K562 (cell line): ENCODE measurements around the gene RNF224. TPM values are rescaled to one million over a fixed set of nuclear protein-coding genes. Genes with fewer than 3 reads are reported as not detected.

ENCODE experiments used
- CREB1 ChIP-seq, 2 experiments: sonication (generic) in 1 of 2; formaldehyde crosslinking in 1 of 2; IDR thresholded peaks; 2 replicates each; pipeline versions ENCODE4 v1.6.1 to v1.8.0; 2012 to 2022; ENCODE audit warnings: inconsistent platforms in 1 of 2, mild to moderate bottlenecking in 1 of 2, missing genetic modification reagents in 1 of 2, moderate library complexity in 1 of 2
- MCM3 ChIP-seq: fragments of 450-650 bp; IDR thresholded peaks from 2 replicates; pipeline ENCODE4 v1.6.1; 2016
- RBM15 ChIP-seq: fragments of 200-400 bp; formaldehyde crosslinking; IDR thresholded peaks from 2 replicates; pipeline ENCODE4 v1.6.1; 2018; ENCODE audit warnings: mild to moderate bottlenecking, low read length, moderate library complexity; ENCODE audit not compliant: insufficient read depth
- THRAP3 ChIP-seq: fragments of 450-650 bp; IDR thresholded peaks from 2 replicates; pipeline ENCODE4 v1.6.1; 2016; ENCODE audit warnings: mild to moderate bottlenecking, inconsistent platforms, borderline replicate concordance
- ZBTB33 ChIP-seq: sonication (generic); formaldehyde crosslinking; IDR thresholded peaks from 2 replicates; pipeline ENCODE4 v1.8.1; 2023; ENCODE audit warnings: mild to moderate bottlenecking, missing genetic modification reagents
- ZBTB43 ChIP-seq: sonication (generic); formaldehyde crosslinking; IDR thresholded peaks from 2 replicates; pipeline ENCODE4 v1.8.0; 2023; ENCODE audit warnings: mild to moderate bottlenecking, missing genetic modification reagents
- polyA plus RNA-seq, 8 experiments: library from polyadenylated mRNA; depleted of rRNA in 4 of 8; stranded (reverse) in 5 of 8; unstranded in 3 of 8; fragments of >200 nt; fragmentation: Nextera tagmentation in 2 of 8; fragmentation: Illumina TruSeq in 1 of 8; extraction: Ambion mirVana in 2 of 8; extraction: Trizol in 1 of 8; gene quantifications; 2 replicates each; pipeline versions ENCODE4 v1.2.1 to v1.2.3, GENCODE V29; 2011 to 2014; ENCODE audit warnings: inconsistent platforms in 1 of 8, missing spikeins in 1 of 8
- total RNA-seq, 7 experiments: library from RNA; depleted of rRNA in 6 of 7; stranded (reverse); fragments of >200 nt in 6 of 7; fragmentation: Illumina TruSeq in 2 of 7; extraction: Trizol in 2 of 7; gene quantifications; 2 replicates each; pipeline versions ENCODE4 v1.2.1 to v1.2.3, GENCODE V29; 2011 to 2021; ENCODE audit warnings: low replicate concordance in 1 of 7

The RNF224 gene
- total and polyA plus RNA-seq, 9 of the 15 experiments (the other 6 are each of a cell fraction or from before 2014, with no cell fraction given) = not detected

- TF ChIP-seq CREB1 (IDR thresholded peaks at IDR 0.05) (peak; percentile 95), CREB1 (CRISPR knock-in tag; IDR thresholded peaks at IDR 0.05) (peak; percentile 98), RBM15 (no peak), ZBTB43 (CRISPR knock-in tag) (no peak), MCM3 (no peak), ZBTB33 (CRISPR knock-in tag) (no peak), THRAP3 (no peak)
Measured at GRCh38 chr9:137205126-137206069, 21.9 kb upstream of the RNF224 start, which contains the start of the genes NDOR1 and TMEM203 (continued).
